Vagina (tissue), 2 donors: ENCODE results near the gene TBC1D22A. TPM values are rescaled to one million over a fixed set of nuclear protein-coding genes. Genes with fewer than 3 reads are reported as not detected.

Experiments
- DNase-seq, 2 donors: peaks; one replicate each; pipeline ENCODE4 v3.0.0-alpha.2; 2017; ENCODE audit errors: extremely low spot score in 2 of 2
- H3K27ac ChIP-seq: fragments of 200-600 bp; sonication (generic); one replicate; pipeline ENCODE4 v1.5.1; 2019
- H3K27me3 ChIP-seq: fragments of 200-600 bp; sonication (generic); one replicate; pipeline ENCODE4 v1.5.1; 2019
- H3K36me3 ChIP-seq, 2 donors: fragments of 200-600 bp; sonication (generic); one replicate each; pipeline ENCODE4 v1.5.1; 2017 to 2019
- H3K4me1 ChIP-seq: fragments of 200-600 bp; sonication (generic); one replicate; pipeline ENCODE4 v1.5.1; 2019
- H3K4me3 ChIP-seq, 2 donors: fragments of 200-600 bp; sonication (generic); 1 replicate in 1 of 2; 2 replicates in 1 of 2; pipeline ENCODE4 v1.5.1; 2016 to 2019
- H3K9me3 ChIP-seq: fragments of 200-600 bp; sonication (generic); one replicate; pipeline ENCODE4 v1.5.1; 2019
- CTCF ChIP-seq, 3 experiments: fragments of 450-650 bp in 2 of 3; fragments of 200-600 bp in 1 of 3; sonication (generic) in 1 of 3; IDR thresholded peaks; one replicate each; pipeline ENCODE4 v1.5.1; 2017 to 2019; ENCODE audit warnings: antibody characterized with exemption in 3 of 3, mild to moderate bottlenecking in 2 of 3, moderate library complexity in 2 of 3
- POLR2A ChIP-seq, 2 donors: fragments of 450-650 bp; IDR thresholded peaks; one replicate each; pipeline ENCODE4 v1.6.1; 2017; ENCODE audit warnings: antibody characterized with exemption in 2 of 2, mild to moderate bottlenecking in 2 of 2, moderate library complexity in 2 of 2
- POLR2AphosphoS5 ChIP-seq, 2 donors: sonication (generic); formaldehyde crosslinking; IDR thresholded peaks; one replicate each; pipeline ENCODE4 v1.9.0; 2017; ENCODE audit warnings: antibody characterized with exemption in 2 of 2, mild to moderate bottlenecking in 2 of 2, low read depth in 1 of 2; ENCODE audit not compliant: insufficient read depth in 1 of 2
- intact Hi-C: fragments of 100-400 bp; cut with DNase I; formaldehyde crosslinking; loops from one replicate; pipeline ENCODE4 v1.15.1; 2023
- total RNA-seq: library from RNA; depleted of rRNA; stranded (reverse); fragments of >200 nt; gene quantifications from one replicate; pipeline ENCODE4 v1.2.3, GENCODE V29; 2016

The TBC1D22A gene
- total RNA-seq, 1 donor from 2014 or later = 38.3 TPM

GRCh38 chr22:46906326-46907045 lies 144.0 kb downstream of the TBC1D22A start:
- H3K4me1 ChIP-seq = no peaks in the 10 kb centered on the region
- intact Hi-C loops = no loop called here
- DNase-seq = no peak
- TF ChIP-seq POLR2A (IDR thresholded peaks at IDR 0.05) (no peak), POLR2AphosphoS5 (IDR thresholded peaks at IDR 0.05; ENCODE audit: insufficient read depth in 1 of 2, low read depth in 1 of 2) (no peak), CTCF (IDR thresholded peaks at IDR 0.05) (no peak)
- no peaks in the 10 kb centered on the region for H3K27me3 ChIP-seq
- H3K4me3 ChIP-seq = no peak overlapping the region
- H3K9me3 ChIP-seq = no peaks in the 10 kb centered on the region
- peaks cover 0 to 7% of the 10 kb centered on the region in 2 donors for H3K36me3 ChIP-seq
- H3K27ac ChIP-seq = no peak overlapping the region

- no peaks in the 10 kb centered on the region for H3K9me3 ChIP-seq
- no peak overlapping the region for H3K4me3 ChIP-seq
- DNase-seq = no peak
- no peak overlapping the region for H3K27ac ChIP-seq
- intact Hi-C loops = no loop called here
- H3K4me1 ChIP-seq = no peaks in the 10 kb centered on the region
- TF ChIP-seq POLR2AphosphoS5 (IDR thresholded peaks at IDR 0.05; ENCODE audit: insufficient read depth in 1 of 2, low read depth in 1 of 2) (no peak), POLR2A (IDR thresholded peaks at IDR 0.05) (no peak), CTCF (IDR thresholded peaks at IDR 0.05) (no peak)
- peaks cover 0 to 7% of the 10 kb centered on the region in 2 donors for H3K36me3 ChIP-seq
- H3K27me3 ChIP-seq = no peaks in the 10 kb centered on the region
These were observed 145.1 kb downstream of the TBC1D22A start for GRCh38 chr22:46907241-46908215.

GRCh38 chr22:46908641-46909107 lies 146.2 kb downstream of the TBC1D22A start:
- Histone ChIP-seq H3K36me3 (peaks cover 0 to 4% of the 10 kb centered on the region in 2 donors), H3K27ac (no peak overlapping the region), H3K27me3 (no peaks in the 10 kb centered on the region), H3K9me3 (no peaks in the 10 kb centered on the region), H3K4me1 (no peaks in the 10 kb centered on the region), H3K4me3 (no peak overlapping the region)
- TF ChIP-seq POLR2AphosphoS5 (IDR thresholded peaks at IDR 0.05; ENCODE audit: insufficient read depth in 1 of 2, low read depth in 1 of 2) (no peak), POLR2A (IDR thresholded peaks at IDR 0.05) (no peak), CTCF (IDR thresholded peaks at IDR 0.05) (no peak)
- DNase-seq = no peak
- intact Hi-C loops = no loop called here

DNA sequence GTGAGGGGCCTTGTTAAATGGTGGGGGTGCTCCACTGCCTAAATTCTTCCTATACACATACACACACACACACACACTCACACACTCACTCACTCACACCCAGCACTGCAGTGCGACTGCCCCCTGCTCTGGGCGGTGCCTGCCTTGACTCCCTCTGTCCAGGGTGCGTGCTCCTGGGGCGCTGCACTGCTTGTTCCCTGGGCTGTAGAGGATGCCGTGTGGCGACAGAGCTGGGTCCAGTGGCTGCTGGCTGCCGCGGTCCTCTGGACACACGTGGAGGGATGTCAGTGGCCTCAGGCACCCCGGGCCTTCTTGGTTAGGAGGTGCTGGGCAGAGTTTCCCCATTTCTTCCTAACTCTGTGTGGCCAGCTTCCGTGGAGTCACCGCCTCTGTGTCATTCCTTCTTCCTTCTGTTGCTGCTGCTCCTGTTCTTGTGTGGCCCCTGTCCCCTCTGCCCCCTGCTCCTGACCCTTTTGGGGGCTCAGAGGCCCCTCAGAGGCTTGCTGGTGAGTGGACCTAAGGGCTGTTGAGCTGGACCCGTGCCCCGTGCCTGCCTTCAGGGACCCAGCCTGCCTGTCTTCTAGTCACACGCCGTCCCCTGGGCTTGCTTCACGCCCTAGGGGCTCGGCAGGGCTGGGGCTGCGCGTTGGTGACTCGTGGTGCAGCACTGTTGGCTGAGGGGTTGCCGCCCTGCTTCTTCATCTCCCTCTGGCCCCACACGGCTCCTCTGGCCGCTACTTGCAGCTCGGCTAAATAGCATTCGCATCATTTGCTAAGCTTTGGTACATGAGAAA lies 147.0 kb downstream of the TBC1D22A start:
- Histone ChIP-seq H3K27me3 (no peaks in the 10 kb centered on the region), H3K4me1 (no peaks in the 10 kb centered on the region), H3K27ac (no peak overlapping the region), H3K9me3 (no peaks in the 10 kb centered on the region), H3K4me3 (no peak overlapping the region), H3K36me3 (peaks cover 0 to 10% of the 10 kb centered on the region in 2 donors)
- intact Hi-C loops = no loop called here
- no peak for DNase-seq
- TF ChIP-seq POLR2A (IDR thresholded peaks at IDR 0.05) = no peak
- TF ChIP-seq POLR2AphosphoS5 (IDR thresholded peaks at IDR 0.05; ENCODE audit: insufficient read depth in 1 of 2, low read depth in 1 of 2) = no peak
- TF ChIP-seq CTCF (IDR thresholded peaks at IDR 0.05) = no peak
